Effector CD4-positive, alpha-beta T cell (primary cell): Measurements from ENCODE around the gene ADRM1.

ENCODE experiments used
- DNase-seq: peaks from one replicate; pipeline ENCODE4 v3.0.0-alpha.2; 2020

ADRM1 gene

GRCh38 chr20:62326959-62327725 lies 24.3 kb downstream of the ADRM1 start:
- no peak for DNase-seq

GRCh38 chr20:62327726-62328495 lies 25.1 kb downstream of the ADRM1 start:
- DNase-seq, result no peak

GRCh38 chr20:62328684-62329388 lies 26.0 kb downstream of the ADRM1 start:
- no peak for DNase-seq

DNA sequence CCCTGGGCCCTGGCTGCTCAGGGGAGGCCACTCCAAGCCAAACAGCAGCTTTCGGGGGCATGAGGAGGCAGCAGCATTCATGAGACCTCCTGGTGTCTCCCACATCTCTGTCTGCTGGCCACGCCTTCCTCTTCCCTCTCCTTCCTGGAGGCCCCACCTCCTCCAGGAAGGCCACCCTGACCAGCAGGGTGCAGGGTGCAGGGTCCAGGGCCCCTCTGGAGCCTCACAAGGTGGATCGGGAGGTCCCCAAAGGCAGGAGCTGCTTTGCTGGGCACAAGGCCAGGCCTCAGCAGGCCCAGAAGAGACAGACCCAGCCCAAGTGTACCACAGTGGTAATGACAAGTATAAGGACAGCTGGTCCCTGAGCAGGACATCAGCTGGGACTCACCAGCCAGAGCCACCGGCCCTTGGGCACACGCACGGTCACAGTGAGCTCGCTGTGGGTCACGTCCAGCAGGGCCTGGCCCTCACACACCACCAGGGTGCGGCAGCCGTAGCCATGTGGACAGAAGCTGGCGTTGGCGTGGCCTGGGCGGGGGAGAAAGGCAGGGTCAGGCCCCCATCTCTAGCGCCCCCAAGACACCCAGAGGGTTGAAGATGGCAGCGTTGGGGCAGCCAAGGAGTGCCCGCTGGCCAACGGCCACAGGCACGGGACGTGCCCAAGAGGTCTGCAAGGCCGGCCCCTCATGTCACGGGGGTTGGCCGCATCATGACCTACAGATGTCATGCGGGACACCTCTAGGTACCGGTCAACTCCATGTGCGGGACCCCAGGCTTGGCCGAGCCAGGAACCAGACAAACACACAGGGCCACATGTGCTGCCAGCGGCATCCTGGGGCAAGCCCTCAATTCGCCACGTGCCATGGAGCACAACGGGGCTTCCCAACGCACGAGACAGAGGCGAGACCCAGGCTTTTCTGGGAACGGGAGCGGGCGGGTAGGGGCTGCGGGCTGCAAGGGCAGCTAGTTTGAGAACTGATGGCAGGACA lies 26.9 kb downstream of the ADRM1 start:
- no peak for DNase-seq

DNA sequence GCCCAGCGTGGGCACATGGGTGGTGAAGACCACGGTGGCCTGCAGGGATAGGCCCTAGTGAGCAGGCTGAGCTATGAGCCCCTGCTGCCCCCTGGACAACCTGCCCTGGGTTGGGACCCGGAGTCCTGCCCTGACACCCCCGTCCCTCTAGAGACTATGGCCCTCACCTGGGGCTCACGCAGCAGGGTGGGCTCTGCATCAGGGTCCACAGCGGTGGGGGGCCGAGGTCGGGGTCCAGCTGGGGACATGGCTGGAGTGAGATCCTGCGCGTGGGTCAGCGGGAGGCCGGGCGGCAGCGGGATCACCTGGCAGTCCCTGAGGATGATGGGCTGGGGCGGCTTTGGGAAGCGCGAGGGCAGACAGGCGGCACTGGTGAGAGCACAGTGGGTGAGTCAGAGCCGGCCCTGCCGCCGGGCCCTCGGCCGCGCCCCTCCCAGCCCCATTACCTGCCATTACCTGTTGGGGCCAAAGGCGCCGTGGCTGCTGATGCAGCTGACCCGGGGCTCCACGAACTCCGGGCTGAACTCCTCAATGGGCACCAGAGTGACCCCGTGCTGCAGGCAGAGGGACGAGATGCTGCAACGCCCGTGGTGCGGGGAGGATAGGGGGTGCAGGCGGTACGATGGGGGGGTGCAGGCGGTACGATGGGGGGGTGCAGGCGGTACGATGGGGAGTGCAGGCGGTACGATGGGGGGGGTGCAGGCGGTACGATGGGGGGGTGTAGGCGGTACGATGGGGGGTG lies 27.9 kb downstream of the ADRM1 start:
- no peak for DNase-seq

- no peak for DNase-seq
Observed at GRCh38 chr20:62331347-62331746, 28.6 kb downstream of the ADRM1 start.

DNA sequence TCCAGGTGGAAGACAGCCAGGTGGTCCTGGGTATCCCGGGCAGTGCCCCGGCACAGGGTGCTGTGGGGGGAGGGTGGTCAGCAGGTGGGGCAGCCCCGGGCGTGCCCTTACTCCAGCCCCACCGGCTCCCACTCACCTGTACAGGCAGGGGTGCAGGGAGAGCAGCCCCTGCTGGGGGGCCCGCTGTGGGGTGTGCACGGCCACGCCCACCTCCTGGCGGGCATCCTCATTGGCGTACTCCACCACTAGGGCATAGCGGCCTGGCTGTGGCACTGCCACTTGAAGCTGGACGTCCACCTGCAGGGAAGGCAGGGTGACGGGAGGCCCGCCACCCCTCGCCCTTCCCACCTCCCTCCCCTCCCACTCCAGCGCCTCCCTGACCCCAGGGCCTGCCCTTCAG lies 29.6 kb downstream of the ADRM1 start:
- DNase-seq, result no peak

GRCh38 chr20:62332989-62333819 lies 30.4 kb downstream of the ADRM1 start:
- DNase-seq, result no peak

- no peak for DNase-seq
Observed at GRCh38 chr20:62333820-62334595, 31.2 kb downstream of the ADRM1 start.

DNA sequence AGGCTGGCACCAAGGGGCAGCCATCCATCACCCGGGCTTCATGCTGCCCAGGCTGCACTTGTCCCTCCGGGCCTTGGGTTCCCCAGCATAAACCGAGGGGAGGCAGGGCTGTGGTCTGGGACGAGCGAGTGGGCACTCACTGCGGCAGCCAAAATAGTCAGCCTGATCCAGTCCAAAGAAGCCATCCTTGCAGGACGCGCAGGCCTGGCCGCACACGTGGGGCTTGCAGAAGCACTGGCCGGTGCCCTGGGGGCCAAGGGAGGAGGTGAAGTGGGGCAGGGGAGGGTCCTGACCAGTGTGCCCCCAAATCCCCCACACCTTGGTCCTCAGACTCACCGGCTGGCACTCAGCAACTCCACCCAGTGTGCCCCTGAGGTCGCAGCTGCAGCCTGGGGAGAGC lies 32.1 kb downstream of the ADRM1 start:
- DNase-seq, result no peak

DNA sequence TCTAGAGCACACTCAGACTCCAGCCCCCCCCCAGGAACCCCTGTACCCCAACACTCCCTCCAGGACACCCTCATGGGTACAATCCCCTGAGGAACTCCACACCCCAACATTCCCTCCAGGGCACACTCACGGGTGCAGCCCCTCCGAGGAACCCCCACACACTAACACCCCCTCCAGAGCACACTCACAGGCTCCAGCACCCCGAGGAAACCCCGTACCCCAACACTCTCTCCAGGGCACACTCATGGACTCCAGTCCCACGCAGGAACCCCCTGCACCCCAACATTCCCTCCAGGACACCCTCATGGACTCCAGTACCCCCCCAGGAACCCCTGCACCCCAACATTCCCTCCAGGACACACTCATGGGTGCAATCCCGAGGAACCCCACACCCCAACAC lies 32.7 kb downstream of the ADRM1 start:
- DNase-seq, result no peak

- DNase-seq, result no peak
Observed at GRCh38 chr20:62336329-62336728, 33.5 kb downstream of the ADRM1 start.

GRCh38 chr20:62336775-62337557 lies 34.2 kb downstream of the ADRM1 start:
- no peak for DNase-seq

- DNase-seq, result no peak
Observed at GRCh38 chr20:62337558-62338293, 34.9 kb downstream of the ADRM1 start.

DNA sequence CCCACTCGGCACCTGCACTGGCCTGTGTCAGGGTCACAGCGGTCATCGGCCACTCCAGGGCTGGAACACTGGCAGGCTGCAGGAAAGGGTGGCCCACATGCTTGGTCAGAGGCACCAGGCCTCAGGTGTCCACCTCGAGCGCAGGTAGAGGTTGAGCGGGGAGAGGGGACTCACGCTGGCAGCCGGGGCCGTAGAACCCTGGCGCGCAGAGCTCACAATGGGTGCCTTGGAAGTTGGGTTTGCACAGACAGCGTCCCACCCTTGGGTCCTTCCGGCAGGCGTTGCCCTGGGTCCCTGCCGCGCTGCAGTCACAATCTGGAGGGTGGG lies 35.5 kb downstream of the ADRM1 start:
- no peak for DNase-seq

- no peak for DNase-seq
Observed at GRCh38 chr20:62339647-62340062, 36.9 kb downstream of the ADRM1 start.

DNA sequence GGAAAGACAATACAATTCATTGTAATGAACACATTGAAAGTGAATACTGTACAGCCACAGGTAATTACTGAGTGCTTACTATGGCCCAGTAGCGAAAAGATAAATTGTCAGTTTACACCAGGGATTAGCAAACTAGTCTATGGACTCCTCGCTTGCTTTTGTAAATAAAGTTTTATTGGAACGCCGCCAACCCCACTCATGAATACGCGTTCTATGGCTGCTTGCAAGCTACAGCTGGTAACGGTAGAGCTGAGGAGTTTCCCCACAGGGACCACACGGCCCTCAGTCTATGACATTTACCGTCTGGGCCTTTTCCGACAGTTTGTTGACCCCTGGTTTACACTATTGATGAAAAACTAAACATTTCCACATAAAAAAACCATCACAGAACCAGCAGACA lies 40.1 kb downstream of the ADRM1 start:
- no peak for DNase-seq

GRCh38 chr20:62344092-62344491 lies 41.3 kb downstream of the ADRM1 start:
- no peak for DNase-seq
